Lower leg skin (tissue), 3 donors: Measurements from ENCODE around the gene RPL37.

Experiments
- POLR2A ChIP-seq, 2 donors: fragments of 450-650 bp; IDR thresholded peaks; one replicate each; pipeline ENCODE4 v1.6.1; 2016 to 2017; ENCODE audit warnings: antibody characterized with exemption in 2 of 2, mild to moderate bottlenecking in 1 of 2, moderate library complexity in 1 of 2
- TF ChIP-seq, protein P1 (sequence below), 3 donors: fragments of 450-650 bp; IDR thresholded peaks; one replicate each; pipeline ENCODE4 v1.5.1; 2016; ENCODE audit warnings: antibody characterized with exemption in 3 of 3, mild to moderate bottlenecking in 3 of 3, moderate library complexity in 2 of 3

DNA sequence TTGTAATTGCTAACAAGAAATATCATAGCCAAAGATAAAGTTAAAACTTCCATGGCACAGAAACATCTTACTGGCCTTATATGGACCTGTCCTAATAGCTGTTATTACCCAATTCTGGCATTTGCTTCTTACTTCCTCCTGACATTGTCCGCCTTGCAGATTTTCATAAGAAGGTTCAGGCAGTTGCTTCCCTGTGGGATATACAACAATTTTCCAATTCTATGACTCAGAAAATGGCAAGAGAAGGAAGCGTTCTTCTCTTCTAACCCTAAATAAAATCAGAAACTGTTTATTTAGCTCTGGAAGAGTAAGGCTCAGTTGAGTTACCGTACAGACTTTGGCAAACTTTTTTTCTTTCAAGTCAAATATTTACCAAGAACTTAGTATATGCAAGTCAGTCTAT lies 38.5 kb downstream of the RPL37 start:
- TF ChIP-seq, protein P1, sequence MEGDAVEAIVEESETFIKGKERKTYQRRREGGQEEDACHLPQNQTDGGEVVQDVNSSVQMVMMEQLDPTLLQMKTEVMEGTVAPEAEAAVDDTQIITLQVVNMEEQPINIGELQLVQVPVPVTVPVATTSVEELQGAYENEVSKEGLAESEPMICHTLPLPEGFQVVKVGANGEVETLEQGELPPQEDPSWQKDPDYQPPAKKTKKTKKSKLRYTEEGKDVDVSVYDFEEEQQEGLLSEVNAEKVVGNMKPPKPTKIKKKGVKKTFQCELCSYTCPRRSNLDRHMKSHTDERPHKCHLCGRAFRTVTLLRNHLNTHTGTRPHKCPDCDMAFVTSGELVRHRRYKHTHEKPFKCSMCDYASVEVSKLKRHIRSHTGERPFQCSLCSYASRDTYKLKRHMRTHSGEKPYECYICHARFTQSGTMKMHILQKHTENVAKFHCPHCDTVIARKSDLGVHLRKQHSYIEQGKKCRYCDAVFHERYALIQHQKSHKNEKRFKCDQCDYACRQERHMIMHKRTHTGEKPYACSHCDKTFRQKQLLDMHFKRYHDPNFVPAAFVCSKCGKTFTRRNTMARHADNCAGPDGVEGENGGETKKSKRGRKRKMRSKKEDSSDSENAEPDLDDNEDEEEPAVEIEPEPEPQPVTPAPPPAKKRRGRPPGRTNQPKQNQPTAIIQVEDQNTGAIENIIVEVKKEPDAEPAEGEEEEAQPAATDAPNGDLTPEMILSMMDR (IDR thresholded peaks at IDR 0.05) = no peak
- TF ChIP-seq POLR2A (IDR thresholded peaks at IDR 0.05) = no peak
